ENCODE results near the gene DEGS2. TPM values are rescaled to one million over a fixed set of nuclear protein-coding genes. Genes with fewer than 3 reads are reported as not detected.

The DEGS2 gene
- total RNA-seq, 2 donors from 2014 or later, result 7.3 to 10.5 TPM

DNA sequence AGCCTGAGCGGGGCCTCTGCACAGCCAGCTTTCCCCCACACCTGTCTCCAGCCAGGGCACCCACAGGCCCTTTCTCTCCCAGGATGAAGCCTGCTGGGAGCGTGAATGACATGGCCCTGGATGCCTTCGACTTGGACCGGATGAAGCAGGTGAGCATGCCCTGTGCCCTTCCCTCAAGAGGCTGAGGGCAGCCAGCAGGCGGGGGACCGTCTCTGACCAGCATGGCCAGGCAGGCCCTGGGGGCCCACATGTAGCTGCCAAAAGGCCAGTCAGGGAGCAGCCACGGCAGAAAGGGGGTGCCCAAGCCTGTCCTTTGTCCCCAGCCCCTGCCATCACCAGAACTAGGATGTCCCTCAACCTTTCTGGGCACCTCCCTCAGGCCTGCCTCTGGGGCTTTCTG is 18.3 kb downstream of the DEGS2 start:
- DNase-seq (no peak), ATAC-seq (no peak)
- Histone ChIP-seq H3K36me3 (replicated peaks in 1 of 2; ENCODE audit: insufficient read depth in 1 of 2, low read depth in 2 of 2) (no peaks in the 10 kb centered on the region), H3K9me3 (no peaks in the 10 kb centered on the region), H3K27me3 (no peaks in the 10 kb centered on the region), H3K4me1 (peaks cover 21% of the 10 kb centered on the region), H3K27ac (peak overlapping the region in 3 of 4 donors; percentile 72 to 81 (median 73)), H3K4me3 (no peak overlapping the region)
- TF ChIP-seq, protein P1, sequence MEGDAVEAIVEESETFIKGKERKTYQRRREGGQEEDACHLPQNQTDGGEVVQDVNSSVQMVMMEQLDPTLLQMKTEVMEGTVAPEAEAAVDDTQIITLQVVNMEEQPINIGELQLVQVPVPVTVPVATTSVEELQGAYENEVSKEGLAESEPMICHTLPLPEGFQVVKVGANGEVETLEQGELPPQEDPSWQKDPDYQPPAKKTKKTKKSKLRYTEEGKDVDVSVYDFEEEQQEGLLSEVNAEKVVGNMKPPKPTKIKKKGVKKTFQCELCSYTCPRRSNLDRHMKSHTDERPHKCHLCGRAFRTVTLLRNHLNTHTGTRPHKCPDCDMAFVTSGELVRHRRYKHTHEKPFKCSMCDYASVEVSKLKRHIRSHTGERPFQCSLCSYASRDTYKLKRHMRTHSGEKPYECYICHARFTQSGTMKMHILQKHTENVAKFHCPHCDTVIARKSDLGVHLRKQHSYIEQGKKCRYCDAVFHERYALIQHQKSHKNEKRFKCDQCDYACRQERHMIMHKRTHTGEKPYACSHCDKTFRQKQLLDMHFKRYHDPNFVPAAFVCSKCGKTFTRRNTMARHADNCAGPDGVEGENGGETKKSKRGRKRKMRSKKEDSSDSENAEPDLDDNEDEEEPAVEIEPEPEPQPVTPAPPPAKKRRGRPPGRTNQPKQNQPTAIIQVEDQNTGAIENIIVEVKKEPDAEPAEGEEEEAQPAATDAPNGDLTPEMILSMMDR (IDR thresholded peaks at IDR 0.05), result no peak
- no peak for TF ChIP-seq POLR2A (IDR thresholded peaks at IDR 0.05)
- WGBS, 2 donors, result 79 to 94% methylated on average over 6 to 7 of the region's 7 CpGs
- intact Hi-C loops (cut with DNase I), result no loop called here

DNA sequence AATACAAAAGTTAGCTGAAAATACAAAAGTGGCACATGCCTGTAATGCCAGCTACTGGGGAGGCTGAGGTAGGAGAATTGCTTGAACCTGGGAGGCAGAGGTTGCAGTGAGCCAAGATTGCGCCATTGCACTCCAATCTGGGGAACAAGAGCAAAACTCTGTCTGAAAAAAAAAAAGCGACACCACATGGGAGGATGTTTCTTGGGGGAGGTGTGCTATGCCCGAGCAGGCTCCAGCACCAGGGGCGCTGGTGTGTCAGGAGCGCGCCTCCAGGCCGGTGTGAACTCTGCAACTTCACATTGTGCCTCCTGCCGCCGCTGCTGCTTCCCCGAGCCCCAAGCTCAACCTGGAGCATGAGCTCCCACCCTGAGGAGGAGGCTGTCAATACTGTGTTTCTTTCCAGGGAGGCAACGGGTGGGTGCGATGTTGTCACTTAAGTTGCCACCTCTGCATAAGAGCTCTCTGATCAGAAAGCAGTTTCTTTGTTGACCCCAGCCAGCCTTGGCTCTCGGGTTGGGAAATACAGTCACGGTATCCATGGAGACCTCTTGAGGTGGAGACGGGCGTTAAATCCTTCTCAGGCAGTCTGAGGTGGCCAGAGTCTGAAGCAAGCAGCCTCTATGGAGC is 18.9 kb downstream of the DEGS2 start:
- intact Hi-C loops (cut with DNase I), result no loop called here
- peaks cover 21% of the 10 kb centered on the region for H3K4me1 ChIP-seq
- peak overlapping the region in 3 of 4 donors; percentile 72 to 81 (median 73) for H3K27ac ChIP-seq
- WGBS, 2 donors, result 49 to 61% methylated on average over 13 to 16 of the region's 16 CpGs
- no peaks in the 10 kb centered on the region for H3K9me3 ChIP-seq
- no peak for TF ChIP-seq POLR2A (IDR thresholded peaks at IDR 0.05)
- TF ChIP-seq, protein P1 (IDR thresholded peaks at IDR 0.05), result peak in 5 of 7 experiments; percentile 19 to 40 (median 31)
- H3K27me3 ChIP-seq, result no peaks in the 10 kb centered on the region
- peak in 2 of 4 donors; percentile 42 to 44 for DNase-seq
- ATAC-seq, result peak; percentile 28
- H3K36me3 ChIP-seq (replicated peaks in 1 of 2; ENCODE audit: insufficient read depth in 1 of 2, low read depth in 2 of 2), result no peaks in the 10 kb centered on the region
- H3K4me3 ChIP-seq, result no peak overlapping the region

GRCh38 chr14:100138955-100139354 is 20.5 kb downstream of the DEGS2 start:
- intact Hi-C loops (cut with DNase I), result no loop called here
- Histone ChIP-seq H3K27me3 (no peaks in the 10 kb centered on the region), H3K9me3 (no peaks in the 10 kb centered on the region), H3K4me3 (no peak overlapping the region), H3K27ac (no peak overlapping the region), H3K4me1 (peaks cover 33% of the 10 kb centered on the region), H3K36me3 (replicated peaks in 1 of 2; ENCODE audit: insufficient read depth in 1 of 2, low read depth in 2 of 2) (no peaks in the 10 kb centered on the region)
- TF ChIP-seq, protein P1 (IDR thresholded peaks at IDR 0.05), result no peak
- no peak for TF ChIP-seq POLR2A (IDR thresholded peaks at IDR 0.05)
- ATAC-seq (no peak), DNase-seq (no peak)
- 94 to 96% methylated on average over 13 of the region's 13 CpGs for WGBS, 2 donors

GRCh38 chr14:100138082-100138787 is 21.2 kb downstream of the DEGS2 start:
- WGBS, 2 donors, result 76 to 84% methylated on average over 8 of the region's 8 CpGs
- DNase-seq (peak in 1 of 4 donors; percentile 43), ATAC-seq (no peak)
- no peak for TF ChIP-seq POLR2A (IDR thresholded peaks at IDR 0.05)
- TF ChIP-seq, protein P1 (IDR thresholded peaks at IDR 0.05), result no peak
- intact Hi-C loops (cut with DNase I), result no loop called here
- Histone ChIP-seq H3K9me3 (no peaks in the 10 kb centered on the region), H3K27ac (no peak overlapping the region), H3K27me3 (no peaks in the 10 kb centered on the region), H3K36me3 (replicated peaks in 1 of 2; ENCODE audit: insufficient read depth in 1 of 2, low read depth in 2 of 2) (no peaks in the 10 kb centered on the region), H3K4me3 (no peak overlapping the region), H3K4me1 (peaks cover 39% of the 10 kb centered on the region)

All from body of pancreas (tissue), 4 donors.